Activated CD4-positive, alpha-beta T cell treated with anti-CD3 and anti-CD28 coated beads for 4 hours (primary cell): Measurements from ENCODE around the gene APLNR.
"Not testable (repeated sequence)": the region's sequence is repeated elsewhere in the genome, so short reads cannot be mapped to it uniquely, and the experiment has no call there.

Source experiments
- DNase-seq, 2 donors: peaks; one replicate each; pipeline ENCODE4 v3.0.0-alpha.2; 2020

APLNR gene

GRCh38 chr11:57237204-57237681 is at the start of gene APLNR:
Gene APLNR (minus strand): TSS chr11:57237250. CDS start chr11:57237004, 246 bp downstream.
- no peak for DNase-seq

- DNase-seq = no peak
Measured at GRCh38 chr11:57283231-57283990, 46.4 kb upstream of the APLNR start.

- not testable (repeated sequence) for DNase-seq
Measured at GRCh38 chr11:57281546-57281945, 44.5 kb upstream of the APLNR start.

- DNase-seq = no peak
Measured at GRCh38 chr11:57279116-57279515, 42.1 kb upstream of the APLNR start.

- no peak for DNase-seq
Measured at GRCh38 chr11:57278721-57279095, 41.7 kb upstream of the APLNR start.

GRCh38 chr11:57277845-57278720 is 41.0 kb upstream of the APLNR start:
- peak in 1 of 2 donors; percentile 11 for DNase-seq

DNA sequence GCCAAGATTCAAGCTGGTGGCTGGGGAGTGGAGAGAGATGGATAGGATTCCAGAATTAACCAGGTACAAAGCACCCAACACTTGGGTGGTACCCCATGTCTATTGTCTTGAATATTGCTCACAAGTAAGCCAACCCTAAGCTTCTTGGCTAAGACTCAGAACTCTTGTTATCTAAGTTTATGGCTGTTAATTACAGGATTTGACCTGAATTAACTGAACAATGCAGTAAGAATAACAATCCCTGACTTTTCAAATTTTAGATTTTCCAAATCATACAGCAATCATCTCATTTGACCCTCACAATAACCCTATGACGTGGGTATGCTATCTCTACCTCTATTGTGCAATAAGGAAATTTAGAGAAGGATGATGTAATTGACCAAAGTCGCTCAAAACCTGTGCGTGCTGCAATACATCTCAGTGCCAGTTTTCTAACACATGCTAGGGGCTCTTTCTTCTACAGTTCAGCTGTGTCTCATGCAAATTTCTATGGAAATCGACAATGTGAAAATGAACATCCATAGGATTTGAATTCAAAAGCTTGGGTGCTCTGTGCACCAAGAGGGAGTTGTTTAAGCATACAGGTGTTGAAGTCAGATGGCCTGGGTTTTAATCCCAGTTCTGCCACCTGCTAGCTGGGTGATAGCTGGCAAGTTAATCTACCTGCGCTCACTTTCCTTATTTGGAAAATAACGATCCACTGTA is 40.1 kb upstream of the APLNR start:
- DNase-seq = no peak

DNA sequence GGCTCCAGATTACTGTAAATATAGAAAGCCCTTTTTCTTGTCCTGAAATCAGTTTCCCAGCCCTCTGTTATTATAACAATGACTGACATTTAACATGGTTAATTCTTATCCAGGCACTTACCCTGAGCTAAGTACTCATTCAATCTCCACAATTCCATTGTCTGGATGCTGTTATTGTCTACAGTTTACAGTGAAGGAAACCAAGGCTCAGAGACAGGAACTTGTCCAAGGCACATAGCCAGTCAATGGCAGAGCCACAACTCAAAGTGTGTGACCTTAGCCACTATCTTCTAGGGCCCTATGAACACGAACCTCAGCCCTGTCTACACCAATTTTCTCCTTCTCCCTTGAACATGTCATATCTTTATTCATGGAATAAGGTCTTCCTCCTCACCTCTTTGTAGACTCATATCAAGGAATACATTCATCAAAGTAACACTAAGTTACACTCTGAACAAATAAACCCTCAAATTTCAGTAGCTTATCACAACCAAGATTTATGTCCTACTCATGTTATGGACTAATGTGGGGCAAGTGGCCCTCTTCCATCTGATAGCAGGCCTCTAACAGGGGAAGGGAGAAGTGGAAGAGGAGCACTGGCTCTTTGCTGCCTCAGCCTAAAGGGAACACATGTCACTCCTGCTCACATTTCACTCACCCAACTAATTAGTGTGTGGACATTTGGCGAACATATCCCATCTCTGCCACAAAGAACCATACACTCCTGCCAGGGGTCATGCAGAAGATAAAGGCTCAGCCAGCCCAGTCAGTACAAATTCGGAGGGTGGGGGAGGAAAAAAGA is 39.3 kb upstream of the APLNR start:
- DNase-seq = no peak

- no peak for DNase-seq
Measured at GRCh38 chr11:57275582-57275981, 38.5 kb upstream of the APLNR start.

- no peak for DNase-seq
Measured at GRCh38 chr11:57274904-57275498, 38.0 kb upstream of the APLNR start.

DNA sequence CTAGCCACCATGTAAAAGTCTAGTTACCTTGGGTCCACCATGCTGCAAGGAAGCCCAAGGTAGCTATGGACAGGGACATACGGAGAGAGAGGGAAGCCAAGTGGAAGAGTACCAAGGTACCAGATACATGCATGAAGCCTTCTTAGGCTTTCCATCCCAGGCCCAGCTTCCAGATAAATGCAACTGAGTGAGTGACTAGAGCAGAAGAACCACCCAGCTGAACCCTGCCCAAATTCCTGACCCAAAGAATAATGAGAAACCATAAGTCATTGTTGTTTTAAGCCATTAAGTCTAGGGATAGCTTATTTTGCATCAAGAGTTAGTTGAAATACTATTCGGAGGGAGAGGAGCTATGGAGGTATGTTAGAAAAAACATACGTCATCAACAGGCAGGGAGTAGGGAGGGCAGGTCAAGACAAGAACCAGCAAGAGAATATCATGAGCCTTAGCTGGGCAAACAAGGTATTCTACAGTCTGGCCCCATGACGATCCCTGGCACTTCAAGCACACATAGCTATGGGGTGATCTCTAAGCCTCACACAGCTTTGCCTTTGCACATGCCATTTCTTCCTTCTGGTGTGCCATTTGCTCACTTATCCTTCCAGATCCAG is 36.5 kb upstream of the APLNR start:
- no peak for DNase-seq

DNA sequence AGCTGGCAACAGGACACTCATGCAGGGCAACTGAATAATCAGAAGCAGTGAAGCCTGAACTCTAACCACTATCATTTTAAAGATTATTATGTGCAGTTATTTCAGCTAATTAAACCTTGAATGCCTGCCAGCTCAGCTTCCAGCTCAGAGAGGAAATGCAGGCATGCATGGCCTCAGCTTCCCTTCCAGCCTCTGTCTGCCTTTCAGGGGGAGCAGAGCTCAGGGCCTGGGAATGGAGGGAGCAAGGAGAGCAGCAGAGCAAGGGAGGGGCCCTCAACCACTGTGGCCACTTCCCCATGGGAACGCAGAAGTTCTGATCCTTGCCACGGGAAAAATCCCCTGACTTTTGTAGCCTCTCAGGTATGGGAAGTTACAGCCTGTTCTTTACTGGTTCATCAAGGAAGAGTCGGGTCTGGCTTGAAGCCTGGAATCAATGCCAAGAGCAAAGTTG is 32.5 kb upstream of the APLNR start:
- no peak for DNase-seq

GRCh38 chr11:57266157-57266556 is 29.1 kb upstream of the APLNR start:
- no peak for DNase-seq

DNA sequence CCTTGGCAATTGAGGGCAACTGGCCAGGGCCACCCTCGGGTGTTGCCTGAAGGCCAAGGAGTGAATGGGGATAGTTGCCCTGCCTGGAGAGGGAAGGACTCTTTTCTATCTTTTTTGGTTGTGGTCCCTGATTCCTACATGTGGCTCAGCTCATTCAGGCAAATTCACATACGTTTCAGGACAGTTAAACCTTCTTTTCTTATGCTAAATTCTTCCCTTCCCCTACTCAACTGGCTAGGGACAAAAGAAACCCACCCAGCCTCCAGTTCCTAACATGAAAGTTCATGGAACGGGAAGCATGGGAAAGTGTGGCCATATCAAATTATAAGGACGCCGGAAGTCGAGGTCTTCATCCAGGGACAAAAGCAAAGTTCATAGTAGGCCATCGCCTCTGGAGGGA is 26.3 kb upstream of the APLNR start:
- DNase-seq = no peak

GRCh38 chr11:57262157-57262556 is 25.1 kb upstream of the APLNR start:
- no peak for DNase-seq

GRCh38 chr11:57260937-57261783 is 24.1 kb upstream of the APLNR start:
- DNase-seq = no peak

GRCh38 chr11:57256119-57256518 is 19.1 kb upstream of the APLNR start:
- DNase-seq = no peak

GRCh38 chr11:57255618-57256017 is 18.6 kb upstream of the APLNR start:
- DNase-seq = no peak

GRCh38 chr11:57254631-57255030 is 17.6 kb upstream of the APLNR start:
- no peak for DNase-seq

- DNase-seq = no peak
Measured at GRCh38 chr11:57251491-57252104, 14.5 kb upstream of the APLNR start.
